Measurements from ENCODE around the gene ORAI1. TPM values are rescaled to one million over a fixed set of nuclear protein-coding genes. Genes with fewer than 3 reads are reported as not detected.
"Not testable (repeated sequence)": the region's sequence is repeated elsewhere in the genome, so short reads cannot be mapped to it uniquely, and the experiment has no call there.

The ORAI1 gene
- total and polyA plus RNA-seq, 7 donors = 5.3 to 24.9 (median 9.6) TPM

GRCh38 chr12:121582583-121583333 lies 43.6 kb upstream of the ORAI1 start:
- Histone ChIP-seq H3K9me3 (no peaks in the 10 kb centered on the region), H3K36me3 (no peaks in the 10 kb centered on the region), H3K27ac (peak overlapping the region; percentile 85 to 91 (median 86)), H3K27me3 (no peaks in the 10 kb centered on the region), H3K4me1 (peaks cover 0 to 41% (median 29%) of the 10 kb centered on the region in 4 donors), H3K4me3 (no peak overlapping the region)
- TF ChIP-seq EP300 (IDR thresholded peaks at IDR 0.05) (no peak), POLR2A (IDR thresholded peaks at IDR 0.05) (no peak), POLR2AphosphoS5 (IDR thresholded peaks at IDR 0.05) (no peak)
- TF ChIP-seq, protein P1, sequence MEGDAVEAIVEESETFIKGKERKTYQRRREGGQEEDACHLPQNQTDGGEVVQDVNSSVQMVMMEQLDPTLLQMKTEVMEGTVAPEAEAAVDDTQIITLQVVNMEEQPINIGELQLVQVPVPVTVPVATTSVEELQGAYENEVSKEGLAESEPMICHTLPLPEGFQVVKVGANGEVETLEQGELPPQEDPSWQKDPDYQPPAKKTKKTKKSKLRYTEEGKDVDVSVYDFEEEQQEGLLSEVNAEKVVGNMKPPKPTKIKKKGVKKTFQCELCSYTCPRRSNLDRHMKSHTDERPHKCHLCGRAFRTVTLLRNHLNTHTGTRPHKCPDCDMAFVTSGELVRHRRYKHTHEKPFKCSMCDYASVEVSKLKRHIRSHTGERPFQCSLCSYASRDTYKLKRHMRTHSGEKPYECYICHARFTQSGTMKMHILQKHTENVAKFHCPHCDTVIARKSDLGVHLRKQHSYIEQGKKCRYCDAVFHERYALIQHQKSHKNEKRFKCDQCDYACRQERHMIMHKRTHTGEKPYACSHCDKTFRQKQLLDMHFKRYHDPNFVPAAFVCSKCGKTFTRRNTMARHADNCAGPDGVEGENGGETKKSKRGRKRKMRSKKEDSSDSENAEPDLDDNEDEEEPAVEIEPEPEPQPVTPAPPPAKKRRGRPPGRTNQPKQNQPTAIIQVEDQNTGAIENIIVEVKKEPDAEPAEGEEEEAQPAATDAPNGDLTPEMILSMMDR (IDR thresholded peaks at IDR 0.05) = no peak
- 56 to 74% methylated on average over 13 of the region's 13 CpGs for WGBS, 2 donors
- intact Hi-C loops (cut with DNase I) = no loop called here
- no peak for DNase-seq

DNA sequence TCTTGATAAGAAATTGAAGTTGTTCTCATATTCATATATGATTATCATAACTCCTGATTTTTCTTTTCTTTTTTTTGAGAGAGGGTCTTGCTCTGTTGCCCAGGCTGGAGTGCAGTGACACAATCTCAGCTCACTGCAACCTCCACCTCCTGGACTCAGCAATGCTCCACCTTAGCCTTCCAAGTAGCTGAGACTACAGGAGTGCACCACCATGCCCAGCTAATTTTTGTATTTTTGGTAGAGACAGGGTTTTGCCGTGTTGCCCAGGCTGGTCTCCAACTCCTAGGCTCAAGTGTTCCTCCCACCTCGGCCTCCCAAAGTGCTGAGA lies 43.0 kb upstream of the ORAI1 start:
- Histone ChIP-seq H3K4me1 (peaks cover 0 to 36% (median 24%) of the 10 kb centered on the region in 4 donors), H3K27ac (peak overlapping the region in 2 of 4 donors; percentile 85 to 91)
- DNase-seq; H3K9me3 ChIP-seq; intact Hi-C loops (cut with DNase I); H3K4me3 ChIP-seq; H3K36me3 ChIP-seq; H3K27me3 ChIP-seq: not testable (repeated sequence)
- WGBS, 2 donors = 82 to 95% methylated on average over 2 of the region's 2 CpGs

- WGBS, 2 donors = 93 to 97% methylated on average over 6 of the region's 6 CpGs
- H3K4me3 ChIP-seq; DNase-seq; H3K27me3 ChIP-seq; H3K36me3 ChIP-seq; H3K27ac ChIP-seq; intact Hi-C loops (cut with DNase I); H3K9me3 ChIP-seq: not testable (repeated sequence)
- H3K4me1 ChIP-seq = peaks cover 0 to 28% (median 19%) of the 10 kb centered on the region in 4 donors
Observed at GRCh38 chr12:121584885-121585284, 41.4 kb upstream of the ORAI1 start.

DNA sequence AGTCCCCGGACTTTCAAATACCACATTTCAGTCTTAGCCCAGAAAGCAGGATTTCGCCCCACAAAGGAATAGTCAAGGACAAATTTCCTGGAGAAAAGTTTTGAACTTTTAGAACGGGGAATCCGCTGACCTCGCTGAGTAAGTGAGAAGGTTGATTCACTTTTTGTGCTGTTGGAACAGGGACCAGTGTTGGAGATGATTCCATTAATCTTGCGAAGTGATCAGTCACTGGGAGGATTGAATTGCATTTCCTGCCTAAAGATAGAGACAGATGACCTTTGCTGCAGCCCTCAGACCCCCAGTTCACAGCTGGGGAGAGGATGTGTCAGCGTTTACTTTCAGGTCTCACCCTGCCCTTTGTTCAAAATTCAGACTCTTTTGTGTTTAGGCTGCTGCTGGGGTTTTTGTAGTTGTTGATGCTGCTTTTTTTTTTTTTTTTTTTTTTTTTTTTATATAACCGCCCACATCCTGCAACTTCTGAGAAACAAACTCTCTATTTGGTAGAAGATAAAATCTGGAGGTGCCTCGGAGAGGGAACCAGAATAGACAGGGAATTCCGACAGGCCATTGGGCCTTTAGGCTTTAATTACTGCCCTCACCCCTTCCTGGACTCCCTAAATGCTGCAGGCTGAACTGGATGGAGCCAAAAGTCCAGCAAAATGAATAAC lies 35.7 kb upstream of the ORAI1 start:
- peak overlapping the region in 3 of 4 donors; percentile 44 to 46 (median 44) for H3K4me3 ChIP-seq
- no peaks in the 10 kb centered on the region for H3K9me3 ChIP-seq
- WGBS, 2 donors = 19 to 59% methylated on average over 10 of the region's 10 CpGs
- H3K27ac ChIP-seq = peak overlapping the region; percentile 75 to 84 (median 77)
- peaks cover 0 to 11% (median 11%) of the 10 kb centered on the region in 4 donors for H3K4me1 ChIP-seq
- no peaks in the 10 kb centered on the region for H3K27me3 ChIP-seq
- no peak for TF ChIP-seq POLR2A (IDR thresholded peaks at IDR 0.05)
- no peak for TF ChIP-seq POLR2AphosphoS5 (IDR thresholded peaks at IDR 0.05)
- TF ChIP-seq, protein P1 (IDR thresholded peaks at IDR 0.05) = no peak
- intact Hi-C loops (cut with DNase I) = loop anchor here (2.0 kb wide), 1 partner anchor 20 kb away; no protein-coding TSS in a partner anchor
- no peaks in the 10 kb centered on the region for H3K36me3 ChIP-seq
- DNase-seq = no peak

GRCh38 chr12:121592320-121592719 lies 34.0 kb upstream of the ORAI1 start:
- Histone ChIP-seq H3K4me1 (peaks cover 0 to 11% (median 11%) of the 10 kb centered on the region in 4 donors), H3K27me3 (no peaks in the 10 kb centered on the region), H3K4me3 (no peak overlapping the region), H3K36me3 (no peaks in the 10 kb centered on the region), H3K9me3 (no peaks in the 10 kb centered on the region), H3K27ac (no peak overlapping the region)
- no peak for DNase-seq
- TF ChIP-seq, protein P1 (IDR thresholded peaks at IDR 0.05) = no peak
- TF ChIP-seq EP300 (IDR thresholded peaks at IDR 0.05) (no peak), POLR2A (IDR thresholded peaks at IDR 0.05) (no peak), POLR2AphosphoS5 (IDR thresholded peaks at IDR 0.05) (no peak)
- intact Hi-C loops (cut with DNase I) = no loop called here
- WGBS, 2 donors = 89% methylated on average over 4 of the region's 4 CpGs

Data from sigmoid colon (tissue), 7 donors.